WTC11 (cell line): ENCODE measurements around the gene RRAD. TPM values are rescaled to one million over a fixed set of nuclear protein-coding genes. Genes with fewer than 3 reads are reported as not detected.

Experiments used
- ATAC-seq: fragments of 200-7000 bp; cut with Tn5 transposase; 2 replicates; pipeline ENCODE4 v1.10.0; 2021; ENCODE audit warnings: mild to moderate bottlenecking, moderate library complexity
- CTCF ChIA-PET: fragments of 300-600 bp; sonication (Branson Sonifier 250); formaldehyde crosslinking; loops from one replicate; lab custom pipeline; 2021; ENCODE audit warnings: antibody characterized with exemption; lab: Charles Lee
- POLR2A ChIA-PET: fragments of 350-600 bp; sonication (Branson Sonifier 250); formaldehyde crosslinking; loops from one replicate; lab custom pipeline; 2021; ENCODE audit warnings: antibody characterized with exemption; lab: Charles Lee
- DNase-seq: peaks from one replicate; pipeline ENCODE4 v3.0.0; 2021; ENCODE audit warnings: low spot score
- H3K27ac Mint-ChIP-seq: 2 replicates; pipeline ENCODE4 v1.8.0; 2021; ENCODE audit warnings: mixed read lengths
- H3K27me3 Mint-ChIP-seq: 2 replicates; pipeline ENCODE4 v1.8.0; 2021; ENCODE audit warnings: low read depth, mild to moderate bottlenecking, moderate library complexity, mixed read lengths
- H3K36me3 Mint-ChIP-seq: 2 replicates; pipeline ENCODE4 v1.8.0; 2021; ENCODE audit warnings: mixed read lengths
- H3K4me1 Mint-ChIP-seq: 2 replicates; pipeline ENCODE4 v1.8.0; 2022; ENCODE audit warnings: mixed read lengths
- H3K4me3 Mint-ChIP-seq: 2 replicates; pipeline ENCODE4 v1.8.0; 2021; ENCODE audit warnings: mild to moderate bottlenecking, moderate library complexity, mixed read lengths
- H3K9me3 Mint-ChIP-seq: 2 replicates; pipeline ENCODE4 v1.8.0; 2021; ENCODE audit warnings: mixed read lengths
- ATF6 ChIP-seq: sonication (generic); formaldehyde crosslinking; IDR thresholded peaks from 2 replicates; pipeline ENCODE4 v1.8.1; 2023; ENCODE audit warnings: mild to moderate bottlenecking, missing genetic modification reagents
- CBFB ChIP-seq: sonication (generic); formaldehyde crosslinking; IDR thresholded peaks from 2 replicates; pipeline ENCODE4 v1.8.1; 2022; ENCODE audit warnings: mild to moderate bottlenecking, low read depth, missing genetic modification reagents
- CREM ChIP-seq: sonication (generic); formaldehyde crosslinking; IDR thresholded peaks from 2 replicates; pipeline ENCODE4 v1.8.1; 2022; ENCODE audit warnings: mild to moderate bottlenecking, missing genetic modification reagents, moderate library complexity
- E2F1 ChIP-seq: sonication (generic); formaldehyde crosslinking; IDR thresholded peaks from 2 replicates; pipeline ENCODE4 v1.8.0; 2022; ENCODE audit warnings: mild to moderate bottlenecking, missing genetic modification reagents
- ETV6 ChIP-seq: sonication (generic); formaldehyde crosslinking; IDR thresholded peaks from 2 replicates; pipeline ENCODE4 v1.8.1; 2022; ENCODE audit warnings: mild to moderate bottlenecking, missing genetic modification reagents
- FOXP1 ChIP-seq: sonication (generic); formaldehyde crosslinking; IDR thresholded peaks from 2 replicates; pipeline ENCODE4 v1.8.0; 2022; ENCODE audit warnings: missing genetic modification reagents, mild to moderate bottlenecking, moderate library complexity, borderline replicate concordance
- FOXP4 ChIP-seq: sonication (generic); formaldehyde crosslinking; IDR thresholded peaks from 2 replicates; pipeline ENCODE4 v1.8.0; 2022; ENCODE audit warnings: mild to moderate bottlenecking, missing genetic modification reagents
- GABPB1 ChIP-seq: sonication (generic); formaldehyde crosslinking; IDR thresholded peaks from 2 replicates; pipeline ENCODE4 v1.8.1; 2023; ENCODE audit warnings: mild to moderate bottlenecking, missing genetic modification reagents
- GTF2I ChIP-seq: fragments of 250-450 bp; sonication (Bioruptor Pico); conservative IDR thresholded peaks from 2 replicates; pipeline ENCODE4 v1.4.0; 2021; ENCODE audit warnings: mild to moderate bottlenecking
- HMGA2 ChIP-seq: fragments of 250-450 bp; sonication (Bioruptor Pico); IDR thresholded peaks from 2 replicates; pipeline ENCODE4 v1.4.0; 2021; ENCODE audit warnings: mild to moderate bottlenecking, moderate library complexity
- HMGXB4 ChIP-seq: sonication (generic); formaldehyde crosslinking; IDR thresholded peaks from 2 replicates; pipeline ENCODE4 v1.8.1; 2023; ENCODE audit warnings: mild to moderate bottlenecking, moderate library complexity, missing genetic modification reagents
- MLX ChIP-seq: sonication (generic); formaldehyde crosslinking; IDR thresholded peaks from 2 replicates; pipeline ENCODE4 v1.8.1; 2023; ENCODE audit warnings: mild to moderate bottlenecking, missing genetic modification reagents, moderate library complexity
- MYBL2 ChIP-seq: sonication (generic); formaldehyde crosslinking; IDR thresholded peaks from 2 replicates; pipeline ENCODE4 v1.8.1; 2023; ENCODE audit warnings: mild to moderate bottlenecking, moderate library complexity, missing genetic modification reagents
- NR1H2 ChIP-seq: sonication (generic); formaldehyde crosslinking; IDR thresholded peaks from 2 replicates; pipeline ENCODE4 v1.9.0; 2021; ENCODE audit warnings: mild to moderate bottlenecking, moderate library complexity, missing genetic modification reagents
- PRRX2 ChIP-seq: fragments of 250-450 bp; sonication (Bioruptor Pico); IDR thresholded peaks from 2 replicates; pipeline ENCODE4 v1.8.0; 2021; ENCODE audit warnings: mild to moderate bottlenecking
- RORB ChIP-seq: fragments of 250-450 bp; sonication (Bioruptor Pico); IDR thresholded peaks from 2 replicates; pipeline ENCODE4 v1.9.0; 2021; ENCODE audit warnings: mild to moderate bottlenecking
- TCF7 ChIP-seq: sonication (generic); formaldehyde crosslinking; IDR thresholded peaks from 2 replicates; pipeline ENCODE4 v1.8.0; 2022; ENCODE audit warnings: mild to moderate bottlenecking, low read depth, missing genetic modification reagents, moderate library complexity
- TP53 ChIP-seq: sonication (generic); formaldehyde crosslinking; IDR thresholded peaks from 2 replicates; pipeline ENCODE4 v1.8.1; 2023; ENCODE audit warnings: mild to moderate bottlenecking, missing genetic modification reagents
- ZNF138 ChIP-seq: sonication (generic); formaldehyde crosslinking; conservative IDR thresholded peaks from 2 replicates; pipeline ENCODE4 v1.8.1; 2022; ENCODE audit warnings: mild to moderate bottlenecking, moderate library complexity, missing genetic modification reagents
- ZNF416 ChIP-seq: fragments of 250-450 bp; sonication (Bioruptor Pico); IDR thresholded peaks from 2 replicates; pipeline ENCODE4 v1.9.0; 2021; ENCODE audit warnings: mild to moderate bottlenecking, inconsistent platforms
- ZNF512 ChIP-seq: sonication (generic); formaldehyde crosslinking; IDR thresholded peaks from 2 replicates; pipeline ENCODE4 v1.8.1; 2022; ENCODE audit warnings: missing genetic modification reagents, borderline replicate concordance
- ZNF671 ChIP-seq: fragments of 250-450 bp; sonication (Bioruptor Pico); IDR thresholded peaks from 2 replicates; pipeline ENCODE4 v1.8.0; 2021; ENCODE audit warnings: mild to moderate bottlenecking
- total RNA-seq: library from RNA; stranded (reverse); gene quantifications from 3 replicates; pipeline ENCODE4 v1.2.3, GENCODE V29; 2021

Gene RRAD
- total RNA-seq, 1 experiment from 2014 or later, result 0.52 TPM

GRCh38 chr16:66880288-66881013 lies 44.9 kb downstream of the RRAD start, which contains the start of gene PDP2 (continued):
- TF ChIP-seq FOXP1 (peak; percentile 69; the same call in 1 of the 2 replicates), NR1H2 (CRISPR knock-in tag) (no peak)

GRCh38 chr16:66878067-66878466 lies 47.3 kb downstream of the RRAD start:
- ATAC-seq (no peak), DNase-seq (no peak)
- Mint-ChIP-seq H3K9me3 (no peaks in the 10 kb centered on the region), H3K4me1 (peaks cover 17% of the 10 kb centered on the region), H3K4me3 (no peak overlapping the region), H3K27me3 (peaks cover 11% of the 10 kb centered on the region), H3K36me3 (no peaks in the 10 kb centered on the region), H3K27ac (no peak overlapping the region)
- POLR2A ChIA-PET, result no interaction called here
- CTCF ChIA-PET, result interaction anchor here (1.0 to 2.3 kb wide), 3 partner anchors 10 to 47 kb away, joined by 3 to 11 read pairs (median 4); partner anchors contain the start of gene NAE1
- TF ChIP-seq CREM (CRISPR knock-in tag), result no peak
- no peak for TF ChIP-seq TP53
- TF ChIP-seq ZNF138 (CRISPR knock-in tag), result no peak
- no peak for TF ChIP-seq RORB (CRISPR knock-in tag)
- no peak for TF ChIP-seq ETV6 (CRISPR knock-in tag)

- POLR2A ChIA-PET, result interaction anchor here (0.6 kb wide), 2 partner anchors 364 to 1390 kb away, joined by 3 to 9 read pairs; partner anchors contain the start of gene SLC7A6
- Mint-ChIP-seq H3K9me3 (no peaks in the 10 kb centered on the region), H3K4me1 (peaks cover 14% of the 10 kb centered on the region), H3K27me3 (peaks cover 15% of the 10 kb centered on the region), H3K4me3 (no peak overlapping the region), H3K27ac (peak overlapping the region; percentile 45; the same call in 1 of the 2 replicates)
- DNase-seq, result no peak
- TF ChIP-seq FOXP1 (no peak), TP53 (no peak), MLX (no peak), HMGXB4 (CRISPR knock-in tag) (no peak), ZNF416 (CRISPR knock-in tag) (no peak), ATF6 (CRISPR knock-in tag) (no peak), TCF7 (no peak), CREM (CRISPR knock-in tag) (no peak), GABPB1 (no peak), E2F1 (CRISPR knock-in tag) (no peak), ZNF671 (CRISPR knock-in tag) (no peak), HMGA2 (CRISPR knock-in tag) (no peak), FOXP4 (CRISPR knock-in tag) (no peak), CBFB (CRISPR knock-in tag) (no peak), ZNF512 (CRISPR knock-in tag) (no peak), PRRX2 (CRISPR knock-in tag) (no peak), GTF2I (CRISPR knock-in tag) (no peak), MYBL2 (no peak)
- TF ChIP-seq, all 79 proteins: peak for 0
- CTCF ChIA-PET, result interaction anchor here (0.7 to 3.2 kb wide), 7 partner anchors 39 to 285 kb away, joined by 4 to 21 read pairs (median 5); partner anchors contain the start of gene NAE1
- H3K36me3 Mint-ChIP-seq, result no peaks in the 10 kb centered on the region
- no peak for ATAC-seq
These were observed 51.1 kb downstream of the RRAD start for GRCh38 chr16:66874079-66874775.
